SW480 (cell line): ENCODE results near the gene DNER.

Experiments used
- DNase-seq: peaks from one replicate; pipeline ENCODE4 v3.0.0-alpha.2; 2016; ENCODE audit warnings: low spot score

DNER gene

DNA sequence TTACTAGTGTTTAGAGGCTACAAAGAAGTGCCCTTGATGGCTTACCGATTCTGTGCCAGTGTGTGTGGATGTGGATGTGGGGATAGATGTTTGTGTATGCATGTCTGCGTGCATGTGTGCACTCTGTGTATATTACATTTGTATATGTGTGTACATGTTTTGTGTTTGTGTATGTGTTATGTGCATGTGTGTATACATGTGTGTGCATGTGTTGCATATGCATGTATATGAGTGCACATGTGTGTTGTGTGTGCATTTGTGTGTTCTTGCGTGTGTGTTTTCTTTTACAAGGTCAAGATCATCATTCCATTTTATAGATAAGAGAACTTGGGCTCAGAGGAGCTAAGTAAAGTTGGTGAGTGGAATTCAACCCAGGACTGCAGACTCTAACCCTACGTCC, 226.1 kb downstream of the DNER start:
- no peak for DNase-seq

GRCh38 chr2:229486673-229487072, 227.7 kb downstream of the DNER start:
- DNase-seq = no peak

GRCh38 chr2:229485857-229486256, 228.5 kb downstream of the DNER start:
- DNase-seq = no peak

- DNase-seq = no peak
Measured at GRCh38 chr2:229477269-229477755, 237.0 kb downstream of the DNER start.

DNA sequence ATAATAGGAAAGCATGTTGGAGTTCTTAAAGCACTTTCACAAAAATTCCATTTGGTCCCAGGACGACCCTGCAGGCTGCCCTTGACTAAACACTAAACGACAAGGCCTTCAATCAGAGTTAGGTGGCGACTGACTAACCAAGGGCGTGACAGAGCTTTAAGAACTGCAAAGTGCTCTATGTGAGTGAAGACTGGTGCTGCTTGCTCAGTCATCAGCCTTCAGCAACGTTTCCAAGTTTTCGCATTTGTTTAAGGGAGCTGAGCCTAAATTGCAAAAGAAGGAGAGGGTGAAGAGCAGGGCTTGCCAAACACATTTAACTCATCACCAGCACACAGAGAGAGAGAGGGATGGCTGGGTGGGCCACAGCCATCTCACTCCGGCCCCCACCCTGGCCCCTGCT, 238.6 kb downstream of the DNER start:
- no peak for DNase-seq

- no peak for DNase-seq
Measured at GRCh38 chr2:229474125-229474524, 240.2 kb downstream of the DNER start.

DNA sequence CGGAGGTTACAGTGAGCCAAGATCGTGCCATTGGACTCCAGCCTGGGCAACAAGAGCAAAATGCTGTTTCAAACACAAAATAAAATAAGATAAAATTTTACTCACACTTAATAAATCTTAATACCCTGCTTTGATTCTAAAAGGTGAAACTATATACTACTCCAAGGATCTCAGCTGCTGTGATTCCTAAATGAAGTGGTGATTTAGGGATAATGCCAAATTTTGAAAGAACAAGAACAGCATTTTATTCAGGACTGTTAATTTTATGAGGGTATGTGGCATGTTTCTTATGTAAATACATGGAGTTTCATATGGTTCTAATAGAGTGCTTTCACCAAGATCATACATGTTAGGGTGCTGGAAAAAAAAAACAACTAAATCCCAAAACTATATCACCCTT, 243.6 kb downstream of the DNER start:
- DNase-seq = no peak

- no peak for DNase-seq
Measured at GRCh38 chr2:229467783-229468182, 246.6 kb downstream of the DNER start.

GRCh38 chr2:229463841-229464346, 250.5 kb downstream of the DNER start:
- no peak for DNase-seq

DNA sequence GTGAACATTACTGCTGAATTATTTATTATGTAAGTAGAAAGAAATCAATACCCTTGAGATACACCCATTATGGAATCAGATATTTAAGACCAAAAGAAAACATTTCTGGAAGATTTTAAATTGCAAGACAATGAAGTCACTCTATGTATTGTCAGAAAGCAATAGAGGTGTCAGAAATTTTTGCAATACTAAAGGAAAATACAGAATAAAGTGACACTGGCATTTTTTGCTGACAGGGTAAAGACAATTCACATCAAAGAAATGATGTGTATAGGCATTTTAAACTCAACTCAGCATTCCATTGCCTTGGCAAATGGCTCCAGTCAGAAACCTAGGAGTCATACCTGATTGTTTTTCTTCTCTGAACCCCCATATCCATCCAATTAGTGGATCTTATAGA, 252.2 kb downstream of the DNER start:
- no peak for DNase-seq

- no peak for DNase-seq
Measured at GRCh38 chr2:229456091-229456490, 258.3 kb downstream of the DNER start.

- DNase-seq = peak; percentile 2
Measured at GRCh38 chr2:229454934-229455631, 259.3 kb downstream of the DNER start.

DNA sequence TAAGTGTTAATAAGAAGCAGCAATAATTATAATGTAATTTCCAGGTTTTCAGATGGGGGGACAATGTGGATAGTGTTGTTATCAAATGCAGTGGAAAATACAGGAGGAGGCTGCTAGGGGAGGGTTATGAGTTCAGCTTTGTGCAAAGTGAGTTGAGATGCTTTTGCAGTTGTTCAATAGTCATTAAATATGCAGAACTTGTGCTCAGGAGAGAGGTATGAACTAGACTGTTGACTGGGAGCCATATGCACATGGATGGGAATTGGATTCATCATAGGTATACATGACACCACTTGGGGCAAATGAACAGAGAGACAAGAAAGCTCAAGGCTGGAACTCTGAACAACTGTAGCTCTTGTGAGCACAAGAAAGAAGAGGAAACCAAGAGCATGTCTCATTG, 261.1 kb downstream of the DNER start:
- DNase-seq = no peak

DNA sequence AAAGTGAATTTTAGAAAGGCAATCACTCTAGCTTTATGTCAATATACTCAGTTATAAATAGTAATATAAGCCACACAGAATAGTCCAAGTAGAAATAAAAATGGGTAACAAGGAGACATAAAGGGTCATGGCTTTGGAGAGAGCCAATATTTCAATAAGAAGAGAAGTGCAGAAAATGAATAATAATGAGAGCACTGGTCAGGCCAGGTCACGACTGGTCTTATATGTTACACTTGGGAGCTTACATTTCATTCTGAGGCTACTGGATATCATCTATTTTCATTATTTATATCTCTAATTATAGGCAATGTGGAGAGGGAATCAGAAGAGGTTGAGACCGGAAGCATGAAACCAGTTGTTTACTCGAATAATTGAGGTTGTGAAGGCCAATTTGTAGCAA, 262.5 kb downstream of the DNER start:
- DNase-seq = no peak

DNA sequence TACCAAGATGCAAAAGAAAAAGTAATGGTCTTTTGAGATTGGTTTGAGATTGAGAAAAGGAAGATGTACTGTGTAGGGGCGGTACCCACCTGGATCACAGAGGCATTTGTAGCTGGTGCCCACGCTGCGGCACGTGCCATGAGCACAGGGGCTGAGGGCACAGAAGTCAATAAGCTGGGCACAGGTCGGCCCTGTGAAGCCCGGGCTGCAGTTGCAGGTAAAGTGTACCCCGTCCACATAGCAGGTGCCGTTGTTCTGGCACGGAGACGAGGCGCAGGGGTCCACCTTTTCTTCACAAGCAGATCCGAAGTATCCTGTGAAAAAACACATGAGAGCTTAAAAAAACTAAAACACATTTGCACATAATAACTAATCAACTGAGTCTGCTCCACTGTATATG, 267.1 kb downstream of the DNER start:
- no peak for DNase-seq

DNA sequence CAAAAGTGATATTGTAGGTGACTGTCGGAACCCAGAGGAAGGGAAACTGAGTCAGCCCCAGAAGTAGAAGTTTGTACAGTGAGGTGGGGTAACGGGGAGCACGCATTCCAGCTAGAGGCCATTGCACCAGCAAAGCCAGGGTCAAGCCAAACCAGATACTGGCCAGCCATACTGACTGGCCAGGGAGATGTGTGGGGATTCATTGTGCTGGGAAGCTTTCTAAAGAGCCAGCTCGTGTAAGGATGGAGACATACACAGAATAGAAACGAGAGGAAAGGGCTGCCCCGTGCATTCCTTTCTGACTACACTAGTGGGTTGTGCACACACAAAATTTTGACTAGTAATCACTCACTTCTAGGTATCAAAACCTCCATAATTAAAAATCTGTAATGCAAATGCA, 268.0 kb downstream of the DNER start:
- no peak for DNase-seq

DNA sequence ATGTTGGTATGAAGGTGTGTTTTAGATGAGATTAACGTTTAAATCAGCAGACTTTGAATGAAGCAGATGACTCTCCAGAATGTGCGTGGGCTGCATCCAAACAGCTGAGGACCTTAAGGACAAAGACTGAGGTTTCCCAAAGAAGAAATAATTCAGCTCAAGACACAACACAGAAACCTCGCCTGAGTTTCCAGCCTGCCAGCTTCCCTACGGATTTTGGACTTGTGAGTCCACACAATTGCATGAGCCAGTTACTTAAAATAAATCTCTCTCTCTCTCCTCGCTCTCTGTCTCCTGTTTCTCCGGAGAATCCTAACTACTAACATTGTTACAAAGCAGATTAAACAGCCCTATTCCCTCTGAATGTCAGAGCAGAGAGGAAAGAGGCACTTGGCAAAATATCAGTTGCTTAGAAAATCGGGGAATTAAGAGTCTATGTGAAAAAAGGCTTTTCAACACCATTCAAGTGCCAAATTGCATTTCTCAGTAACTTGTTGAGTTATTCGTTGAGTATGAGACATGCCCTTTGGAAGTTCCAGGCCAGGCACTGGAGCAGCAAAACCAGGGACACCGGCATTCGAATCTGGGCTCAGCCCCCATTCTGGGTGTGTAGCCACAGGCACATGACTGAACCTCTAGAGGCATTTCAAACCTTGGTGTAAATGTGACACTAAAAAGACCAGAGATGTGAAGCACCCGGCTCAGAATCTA, 268.7 kb downstream of the DNER start:
- DNase-seq = no peak

DNA sequence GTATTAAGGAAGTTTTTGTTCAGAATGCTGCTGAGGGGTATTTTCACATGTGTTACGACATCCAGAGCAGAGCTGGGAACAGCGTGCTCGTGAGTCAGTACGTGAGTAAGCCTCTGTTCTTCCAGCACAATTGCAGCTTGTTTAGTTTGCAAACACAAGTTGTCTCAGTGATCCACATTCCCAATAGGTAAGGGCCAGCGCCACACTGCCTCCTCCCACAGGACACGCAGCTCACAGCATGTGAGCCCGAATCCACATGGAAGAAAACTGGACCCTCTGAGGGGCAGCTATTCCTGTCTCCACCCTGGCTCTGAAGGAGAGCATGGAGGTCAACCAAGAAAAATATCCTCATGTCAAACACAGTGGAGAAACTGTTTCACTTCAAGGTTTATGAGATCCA, 269.3 kb downstream of the DNER start:
- peak; percentile 1 for DNase-seq

DNA sequence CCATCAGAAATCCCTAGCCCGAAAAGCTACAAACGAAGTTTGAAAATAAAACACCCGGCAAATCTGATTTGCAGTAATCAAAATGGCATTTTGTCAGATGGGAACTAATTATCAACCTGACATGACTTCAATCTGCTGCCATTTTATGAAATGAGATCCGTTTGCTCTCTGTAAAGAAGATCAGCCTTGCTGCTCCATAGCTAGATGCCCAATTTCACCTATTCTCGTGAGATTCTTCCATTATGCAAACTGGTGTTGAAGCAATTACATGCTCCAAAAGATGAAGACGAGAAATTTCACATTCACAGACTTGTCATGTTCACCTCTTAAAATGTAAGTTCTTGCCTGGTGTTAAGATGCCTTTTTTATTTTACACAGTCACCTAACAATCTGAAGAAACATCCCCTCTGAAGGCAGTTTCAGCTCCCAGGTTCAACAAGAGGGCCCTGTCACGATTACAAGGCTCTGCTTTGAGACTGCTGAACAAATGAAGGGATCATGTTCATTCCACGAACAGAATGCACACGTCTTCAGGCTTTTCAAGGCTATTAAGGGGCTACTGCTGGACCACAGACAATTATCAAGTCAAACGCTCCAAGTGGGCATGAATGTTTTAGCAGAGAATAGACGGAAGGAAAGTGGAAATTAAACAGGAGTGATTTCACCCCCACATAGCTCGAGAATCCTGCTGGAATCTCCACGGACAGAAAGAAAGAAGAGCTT, 270.6 kb downstream of the DNER start:
- no peak for DNase-seq

GRCh38 chr2:229443141-229443540, 271.2 kb downstream of the DNER start:
- DNase-seq = no peak

GRCh38 chr2:229438430-229439159, 275.8 kb downstream of the DNER start:
- DNase-seq = no peak

DNA sequence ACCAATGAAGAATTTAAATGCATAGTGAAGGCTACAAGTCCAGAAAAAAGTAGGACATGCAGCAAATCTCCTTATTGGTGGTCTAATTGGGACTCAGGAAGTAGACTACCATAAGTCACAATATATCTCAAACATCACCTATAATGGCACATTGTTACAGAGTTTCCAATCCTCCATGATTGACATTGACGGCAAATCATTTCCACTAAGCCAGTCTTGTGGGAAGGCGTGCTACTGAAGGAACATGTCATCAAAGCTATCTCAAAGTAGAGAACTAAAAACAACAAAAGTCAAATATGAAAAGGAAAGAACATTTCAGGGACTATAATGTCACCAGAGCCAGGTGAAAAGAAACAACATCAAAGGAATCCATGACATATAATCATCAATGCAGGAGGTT, 276.9 kb downstream of the DNER start:
- no peak for DNase-seq
